ENCODE results near the gene RAPSN. TPM values are rescaled to one million over a fixed set of nuclear protein-coding genes. Genes with fewer than 3 reads are reported as not detected.

Gene RAPSN
- total and polyA plus RNA-seq, 2 donors (not counting 3 experiments of a cell fraction or from before 2014, with no cell fraction given), result 0.18 to 1.6 TPM

GRCh38 chr11:47389577-47390421, 59.1 kb downstream of the RAPSN start:
- Histone ChIP-seq H3K36me3 (ENCODE audit: control insufficient read depth in 2 of 2, extremely low read depth in 1 of 2, insufficient read depth in 2 of 2, low read length in 2 of 2) (no peaks in the 10 kb centered on the region), H3K9me1 (replicated peaks; ENCODE audit: control insufficient read depth, extremely low read depth, insufficient read depth, low read length) (no peaks in the 10 kb centered on the region), H3K27me3 (ENCODE audit: control insufficient read depth in 2 of 2, insufficient read depth in 2 of 2, low read length in 2 of 2) (no peaks in the 10 kb centered on the region), H3K4me1 (ENCODE audit: control insufficient read depth, extremely low read depth, insufficient read depth, low read length) (peaks cover 10% of the 10 kb centered on the region), H2AFZ (ENCODE audit: low read depth, low read length) (no peak overlapping the region), H4K20me1 (replicated peaks; ENCODE audit: control insufficient read depth, extremely low read depth, insufficient read depth, low read length) (no peaks in the 10 kb centered on the region), H3K9ac (replicated peaks; ENCODE audit: extremely low read depth, insufficient read depth, low read length) (no peak overlapping the region), H3K27ac (ENCODE audit: insufficient read depth, low read depth, low read length) (no peak overlapping the region), H3K4me3 (replicated peaks in 1 of 3; ENCODE audit: insufficient read depth in 1 of 3, low read depth in 1 of 3, low read length in 3 of 3) (no peak overlapping the region), H3K9me3 (replicated peaks; ENCODE audit: control insufficient read depth, insufficient read depth, low read length) (no peaks in the 10 kb centered on the region), H3K79me2 (ENCODE audit: control insufficient read depth, insufficient read depth, low read length) (no peaks in the 10 kb centered on the region), H3K4me2 (ENCODE audit: insufficient read depth, low read length) (no peak overlapping the region)
- ChIA-PET CTCF (interaction anchor here (1.0 to 5.5 kb wide), 4 partner anchors 16 to 21 kb away, joined by 3 to 76 read pairs (median 14); no protein-coding TSS in a partner anchor), POLR2A (no interaction called here)
- DNase-seq (ENCODE audit: low read depth, low spot score) (no peak), FAIRE-seq (no peak)
- dilution Hi-C loops (cut with MboI; ENCODE audit: extremely low pct_ligation_motif_present, low sequenced_read_pairs) (no loop called here), intact Hi-C loops (cut with micrococcal nuclease) (no loop called here)
- TF ChIP-seq FOS (IDR thresholded peaks at IDR 0.05; ENCODE audit: borderline replicate concordance, insufficient read depth, low read length) (no peak), MYC (IDR thresholded peaks at IDR 0.05; ENCODE audit: low read depth, low read length) (no peak), POLR2A (IDR thresholded peaks at IDR 0.05; ENCODE audit: low read depth, low read length) (no peak), GATA2 (IDR thresholded peaks at IDR 0.05; ENCODE audit: insufficient read depth, insufficient read length, low read depth, low read length) (no peak), POLR2AphosphoS5 (IDR thresholded peaks at IDR 0.05; ENCODE audit: insufficient read depth, low read depth, low read length) (no peak), JUN (IDR thresholded peaks at IDR 0.05; ENCODE audit: borderline replicate concordance, insufficient read depth, insufficient read length, low read depth) (no peak), CTCF (IDR thresholded peaks at IDR 0.05; ENCODE audit: extremely low read depth in 1 of 2, insufficient read depth in 1 of 2, low read depth in 1 of 2, low read length in 2 of 2) (no peak), EZH2 (IDR thresholded peaks at IDR 0.05; ENCODE audit: borderline replicate concordance, low read depth, low read length, severe bottlenecking) (no peak)
- BruUV-seq (replicated peaks), result no TSS peak

All from endothelial cell of umbilical vein (primary cell).